ENCODE measurements around the gene ARFGEF3.

Gene ARFGEF3

GRCh38 chr6:138246650-138247440 is 85.1 kb downstream of the ARFGEF3 start:
- no peak for DNase-seq

- DNase-seq, result no peak
Observed at GRCh38 chr6:138248011-138248410, 86.3 kb downstream of the ARFGEF3 start.

- DNase-seq, result peak; percentile 10
Observed at GRCh38 chr6:138248878-138249277, 87.1 kb downstream of the ARFGEF3 start.

- DNase-seq, result no peak
Observed at GRCh38 chr6:138250053-138250452, 88.3 kb downstream of the ARFGEF3 start.

DNA sequence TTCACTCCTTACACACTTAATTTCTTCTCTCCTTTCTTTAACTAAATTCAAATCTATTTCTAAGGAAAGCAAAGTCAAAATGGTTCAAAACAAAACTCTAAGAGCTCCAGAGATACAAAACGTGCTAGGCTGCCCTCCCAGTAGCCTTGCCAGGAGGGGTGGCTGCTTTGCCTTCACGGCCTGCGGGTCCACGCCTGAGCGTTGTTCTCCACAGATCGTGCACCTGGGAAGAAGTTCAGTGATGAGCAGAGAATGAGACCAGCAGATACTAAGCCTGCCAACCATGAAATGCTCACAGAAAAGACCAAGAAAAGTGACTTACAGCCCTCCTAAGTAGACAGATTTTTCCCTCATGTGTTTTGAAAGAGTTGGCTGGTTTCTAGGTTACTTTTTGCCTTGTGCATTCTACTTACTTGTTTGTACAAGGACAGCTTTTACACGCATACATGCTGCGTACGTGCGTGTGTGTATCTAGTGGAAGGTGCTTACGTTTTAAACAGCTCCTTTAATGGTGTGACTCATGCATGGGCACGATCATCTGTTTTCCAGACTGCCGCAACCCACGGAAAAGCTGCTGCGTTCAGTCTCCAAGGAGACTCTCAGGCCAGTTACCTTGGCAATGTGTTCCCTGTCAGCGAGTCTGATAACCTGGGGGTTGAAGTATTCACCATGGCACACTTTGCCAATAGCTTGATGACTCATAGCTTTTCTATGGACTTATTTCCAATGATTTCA is 88.9 kb downstream of the ARFGEF3 start:
- DNase-seq, result peak; percentile 67

DNA sequence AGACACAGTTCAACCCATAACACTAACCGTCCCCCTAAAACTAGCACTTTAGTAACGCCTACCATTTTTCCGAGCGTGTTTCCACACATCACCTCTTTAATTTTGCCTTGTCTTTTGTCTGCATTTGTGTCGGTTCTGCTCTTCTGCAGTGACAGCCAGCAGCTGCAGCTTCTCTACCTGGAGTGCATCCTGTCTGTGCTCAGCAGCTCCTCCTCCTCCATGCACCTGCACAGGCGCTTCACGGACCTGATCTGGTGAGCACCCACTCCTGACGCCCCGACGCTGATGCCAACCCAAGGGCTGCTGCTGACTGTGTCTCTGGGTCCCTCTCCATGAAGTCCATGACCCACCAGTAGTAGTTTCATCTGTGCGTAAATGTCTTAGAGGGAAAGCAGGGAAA is 92.0 kb downstream of the ARFGEF3 start:
- no peak for DNase-seq

GRCh38 chr6:138255443-138255842 is 93.7 kb downstream of the ARFGEF3 start:
- DNase-seq, result no peak

- no peak for DNase-seq
Observed at GRCh38 chr6:138257638-138258040, 95.9 kb downstream of the ARFGEF3 start.

DNA sequence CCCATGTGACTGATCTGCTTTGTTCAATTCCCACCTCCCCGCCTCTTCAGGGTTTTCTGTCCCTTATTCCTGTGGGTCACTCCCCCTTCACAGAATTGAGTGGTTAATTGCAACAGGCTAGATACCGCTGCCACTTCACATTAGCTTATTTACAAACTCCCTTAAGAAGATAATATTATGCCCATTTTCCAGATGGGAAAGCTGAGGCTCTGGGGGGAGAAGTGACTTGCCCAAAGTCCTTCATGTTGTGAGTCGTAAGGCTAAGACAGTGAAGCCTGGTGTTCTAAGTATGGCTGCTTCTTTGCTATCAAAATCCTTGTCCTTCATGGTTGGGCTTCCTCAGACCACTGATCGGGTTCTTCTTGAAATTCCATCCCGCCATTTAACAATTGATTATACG is 96.5 kb downstream of the ARFGEF3 start:
- DNase-seq, result no peak

DNA sequence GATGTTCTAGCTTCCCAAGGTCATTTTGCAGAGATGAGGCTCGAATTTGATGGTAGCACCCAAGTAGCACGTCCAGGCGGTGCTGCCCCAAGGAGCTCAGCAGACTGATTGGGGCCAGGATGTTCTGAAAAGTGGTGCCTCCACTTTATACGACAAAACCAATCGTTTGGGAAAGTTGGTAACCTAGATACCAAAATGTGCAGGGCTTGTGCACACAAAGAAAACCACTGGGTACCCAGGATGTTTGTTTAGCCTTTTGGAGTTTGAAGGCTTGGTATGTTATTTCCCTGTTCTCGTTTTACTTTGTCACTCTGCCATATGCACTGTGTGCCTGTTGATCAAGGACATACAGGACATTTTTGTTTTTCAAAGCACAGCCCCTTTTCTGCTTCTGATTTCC is 97.3 kb downstream of the ARFGEF3 start:
- DNase-seq, result no peak

GRCh38 chr6:138261116-138261780 is 99.5 kb downstream of the ARFGEF3 start:
- DNase-seq, result no peak

DNA sequence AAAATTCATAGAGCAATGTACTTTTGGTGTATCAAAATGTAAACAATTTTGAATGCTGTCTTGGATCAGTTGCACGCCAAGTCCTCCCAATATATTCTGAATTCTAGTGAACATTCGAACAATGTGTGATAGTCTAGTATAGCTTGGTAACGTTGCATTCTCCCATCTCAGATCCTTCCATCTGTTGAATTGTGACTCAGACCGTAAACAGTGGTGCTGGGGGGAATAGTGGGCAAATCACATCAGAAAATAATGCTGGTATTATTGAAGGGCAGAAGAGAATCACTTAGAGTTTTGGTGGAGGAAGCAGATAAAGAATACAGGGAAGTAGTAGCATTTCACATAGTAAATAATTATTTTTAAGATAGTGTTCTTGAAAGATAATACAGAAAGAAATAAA is 102.2 kb downstream of the ARFGEF3 start:
- DNase-seq, result no peak

GRCh38 chr6:138264372-138264880 is 102.7 kb downstream of the ARFGEF3 start:
- no peak for DNase-seq

GRCh38 chr6:138266095-138266494 is 104.4 kb downstream of the ARFGEF3 start:
- no peak for DNase-seq

GRCh38 chr6:138267971-138268895 is 106.5 kb downstream of the ARFGEF3 start:
- DNase-seq, result peak; percentile 71

GRCh38 chr6:138271451-138271850 is 109.7 kb downstream of the ARFGEF3 start:
- DNase-seq, result no peak

DNA sequence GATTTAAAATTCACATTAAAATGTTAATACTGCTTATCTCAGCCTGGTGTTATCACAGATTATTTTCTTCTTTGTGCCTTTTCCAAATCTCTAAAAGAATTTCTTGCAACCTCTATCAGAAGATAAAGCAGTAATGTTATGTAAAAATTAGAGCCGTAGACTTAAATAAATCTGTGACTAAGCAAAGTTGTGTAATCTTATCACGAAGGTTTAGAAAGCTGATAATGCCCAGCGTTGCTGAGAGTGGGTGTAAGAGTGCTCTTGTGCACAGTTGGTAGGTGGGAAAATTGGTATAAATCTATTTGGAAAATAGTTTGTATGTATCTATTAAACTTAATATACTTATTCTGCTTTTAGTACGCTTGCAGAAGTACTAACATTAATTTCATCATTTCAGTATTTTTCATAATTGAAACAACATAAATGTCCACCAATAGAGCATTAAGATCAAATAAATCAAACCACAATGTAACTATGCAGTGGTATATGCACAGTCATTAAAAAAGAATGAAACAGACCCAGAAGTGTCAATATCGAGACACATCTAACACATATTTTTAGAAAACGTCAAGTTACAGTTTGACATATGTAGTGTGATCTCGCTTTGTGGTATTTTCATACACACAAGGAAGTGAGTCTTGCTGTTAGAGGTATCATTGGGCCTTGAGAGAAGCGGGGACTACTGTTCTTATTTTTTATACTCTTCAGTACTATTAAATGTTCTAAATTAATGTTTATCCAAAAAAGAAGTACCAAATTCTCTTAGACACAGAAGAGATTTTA is 111.0 kb downstream of the ARFGEF3 start:
- no peak for DNase-seq

DNA sequence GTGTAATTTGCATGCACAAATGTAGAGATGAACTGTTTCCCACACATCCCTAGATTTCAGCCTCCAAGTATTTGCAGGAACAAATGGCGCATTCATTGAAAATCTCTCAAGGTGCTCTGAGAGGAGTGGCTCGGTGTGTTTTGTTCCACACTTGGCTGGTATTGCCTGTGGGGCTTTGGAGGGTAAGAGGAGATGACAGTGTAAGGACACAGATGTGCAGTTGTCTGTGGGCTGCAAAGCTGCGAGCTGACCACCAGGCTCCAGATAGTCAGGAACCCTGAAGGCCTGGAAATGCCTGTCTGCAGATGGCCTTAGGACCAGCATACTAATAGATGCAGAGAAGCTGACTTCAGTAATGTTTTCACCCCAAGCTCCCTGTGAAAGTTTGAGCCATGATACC is 114.2 kb downstream of the ARFGEF3 start:
- no peak for DNase-seq

DNA sequence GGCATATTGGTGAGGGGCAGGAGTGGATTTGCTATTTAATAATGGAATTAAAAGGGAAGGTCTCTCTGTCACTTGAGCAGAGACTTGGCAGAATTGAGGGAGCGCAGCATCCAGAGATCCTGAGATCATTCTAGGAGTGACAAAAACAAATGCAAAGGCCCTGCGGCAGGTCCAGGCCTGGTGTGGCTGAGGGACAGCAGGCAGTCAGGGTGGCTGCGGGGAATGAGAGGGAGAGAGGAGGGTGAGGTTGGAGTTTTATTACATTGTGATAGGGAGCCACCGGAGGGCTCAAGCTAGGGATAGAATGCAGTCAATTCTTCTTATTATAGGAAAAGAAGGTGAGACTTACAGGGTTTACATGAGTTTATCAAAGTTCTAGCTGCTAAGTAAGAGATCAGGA is 116.1 kb downstream of the ARFGEF3 start:
- DNase-seq, result no peak

GRCh38 chr6:138278326-138278725 is 116.6 kb downstream of the ARFGEF3 start:
- peak; percentile 16 for DNase-seq

DNA sequence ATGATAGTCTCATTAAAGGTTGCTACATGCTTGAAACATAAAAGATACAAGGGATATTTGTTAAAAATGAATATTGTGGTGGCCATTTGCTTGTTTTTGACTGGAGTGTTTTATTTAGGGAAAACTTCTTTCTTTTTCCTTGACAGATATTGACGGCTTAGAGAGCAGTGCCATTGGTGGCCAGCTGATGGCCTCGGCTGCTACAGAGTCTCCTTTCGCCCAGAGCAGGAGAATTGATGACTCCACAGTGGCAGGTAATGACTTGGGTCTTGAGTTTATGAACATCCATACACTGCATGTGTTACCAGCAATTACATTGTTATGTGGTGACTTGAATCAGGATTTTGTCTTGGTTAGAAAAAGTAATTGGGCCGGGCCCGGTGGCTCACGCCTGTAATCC is 124.1 kb downstream of the ARFGEF3 start:
- DNase-seq, result no peak

DNA sequence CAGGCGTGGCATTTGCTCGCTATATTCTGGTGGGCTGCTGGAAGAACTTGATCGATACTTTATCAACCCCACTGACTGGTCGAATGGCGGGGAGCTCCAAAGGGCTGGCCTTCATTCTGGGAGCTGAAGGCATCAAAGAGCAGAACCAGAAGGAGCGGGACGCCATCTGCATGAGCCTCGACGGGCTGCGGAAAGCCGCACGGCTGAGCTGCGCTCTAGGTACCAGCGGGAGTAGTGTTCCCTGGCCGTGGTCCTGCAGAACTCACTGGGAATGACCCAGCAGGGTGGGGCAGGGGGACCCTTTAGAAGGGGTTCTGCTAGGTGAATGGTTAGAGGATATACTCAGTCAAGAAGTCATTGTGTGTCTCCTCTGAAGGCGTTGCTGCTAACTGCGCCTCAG is 125.0 kb downstream of the ARFGEF3 start:
- no peak for DNase-seq
